Stimulated activated naive B cell treated with anti-CD40 and anti-IgM and Interleukin-4, amounts not matched to agents 10 μg/mL and 1 μg/mL and 100 μg/mL, for 72 hours (primary cell): Measurements from ENCODE around the gene RPS6KA1.
A peak's percentile ranks its signal among the peaks of the same experiment; 100 is the strongest.

Experiments used
- ATAC-seq, 2 donors: fragments of 150-1000 bp; cut with Tn5 transposase; replicated peaks; 2 replicates each; pipeline ENCODE4 v1.10.0; 2021; ENCODE audit warnings: moderate library complexity in 1 of 2
- DNase-seq: peaks from one replicate; pipeline ENCODE4 v3.0.0; 2021
- H3K27ac Mint-ChIP-seq: one replicate; pipeline ENCODE4 v1.8.0; 2022; ENCODE audit warnings: mild to moderate bottlenecking, mixed read lengths
- H3K27me3 Mint-ChIP-seq, 2 donors: one replicate each; pipeline ENCODE4 v1.8.0; 2022; ENCODE audit warnings: mixed read lengths in 2 of 2
- H3K36me3 Mint-ChIP-seq, 2 donors: one replicate each; pipeline ENCODE4 v1.8.0; 2022; ENCODE audit warnings: mixed read lengths in 2 of 2, mild to moderate bottlenecking in 1 of 2
- H3K4me1 Mint-ChIP-seq, 2 donors: one replicate each; pipeline ENCODE4 v1.8.0; 2022; ENCODE audit warnings: mixed read lengths in 2 of 2, mild to moderate bottlenecking in 1 of 2
- H3K4me3 Mint-ChIP-seq, 2 donors: one replicate each; pipeline ENCODE4 v1.8.0; 2022; ENCODE audit warnings: mild to moderate bottlenecking in 2 of 2, mixed read lengths in 2 of 2, moderate library complexity in 1 of 2
- H3K9me3 Mint-ChIP-seq, 2 donors: one replicate each; pipeline ENCODE4 v1.8.0; 2022; ENCODE audit warnings: mixed read lengths in 2 of 2, mild to moderate bottlenecking in 1 of 2

The RPS6KA1 gene

DNA sequence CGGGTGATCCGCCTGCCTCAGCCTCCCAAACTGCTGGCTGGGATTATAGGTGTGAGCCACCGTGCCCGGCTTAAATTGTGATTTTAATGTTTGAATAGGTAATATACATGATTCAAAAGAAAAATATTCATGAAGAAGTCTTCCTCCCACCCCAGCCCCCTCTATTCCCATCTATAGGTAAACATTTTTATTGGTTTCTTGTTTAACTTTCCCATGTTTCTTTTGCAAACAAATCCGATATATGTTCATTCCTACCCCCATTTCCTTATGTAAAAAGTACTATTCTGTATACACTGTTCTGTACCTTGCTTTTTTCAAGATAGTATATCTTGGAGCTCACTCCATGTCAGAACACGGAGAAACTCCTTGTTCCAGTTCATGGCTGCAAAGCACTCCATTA is 23.2 kb downstream of the RPS6KA1 start:
- H3K27ac Mint-ChIP-seq, result no peak overlapping the region
- no peak for ATAC-seq
- peaks cover 44 to 50% of the 10 kb centered on the region in 2 donors for H3K36me3 Mint-ChIP-seq
- H3K27me3 Mint-ChIP-seq, result no peaks in the 10 kb centered on the region
- H3K4me1 Mint-ChIP-seq, result peaks cover 18 to 53% of the 10 kb centered on the region in 2 donors
- H3K4me3 Mint-ChIP-seq, result no peak overlapping the region
- no peaks in the 10 kb centered on the region for H3K9me3 Mint-ChIP-seq
- no peak for DNase-seq

GRCh38 chr1:26553942-26554682 is 24.6 kb downstream of the RPS6KA1 start:
- DNase-seq (no peak), ATAC-seq (no peak)
- H3K27ac Mint-ChIP-seq, result peak overlapping the region; percentile 65
- no peaks in the 10 kb centered on the region for H3K9me3 Mint-ChIP-seq
- H3K4me1 Mint-ChIP-seq, result peaks cover 17 to 52% of the 10 kb centered on the region in 2 donors
- no peak overlapping the region for H3K4me3 Mint-ChIP-seq
- H3K27me3 Mint-ChIP-seq, result no peaks in the 10 kb centered on the region
- H3K36me3 Mint-ChIP-seq, result peaks cover 46 to 51% of the 10 kb centered on the region in 2 donors

DNA sequence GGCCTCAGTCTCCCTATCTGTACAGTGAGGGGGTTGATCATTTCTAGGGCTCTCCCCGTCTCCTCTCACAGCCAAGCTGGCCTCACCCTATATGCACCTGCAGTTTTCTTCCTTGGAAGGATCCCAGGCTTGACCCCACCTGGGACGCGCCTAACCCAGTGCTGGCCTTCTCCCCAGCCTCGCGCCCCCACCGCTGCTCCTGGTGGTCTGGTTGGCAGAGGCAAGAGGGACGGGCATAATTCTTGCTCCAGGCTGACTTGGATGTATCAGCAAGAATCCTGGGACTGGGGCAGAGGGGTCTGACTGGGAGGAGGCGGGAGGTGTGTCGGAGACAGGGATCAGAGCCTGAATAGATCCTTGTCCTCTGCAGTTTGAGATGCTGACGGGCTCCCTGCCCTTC is 25.2 kb downstream of the RPS6KA1 start:
- Mint-ChIP-seq H3K27ac (peak overlapping the region; percentile 67), H3K9me3 (no peaks in the 10 kb centered on the region), H3K27me3 (no peaks in the 10 kb centered on the region), H3K36me3 (peaks cover 46 to 52% of the 10 kb centered on the region in 2 donors), H3K4me1 (peaks cover 17 to 52% of the 10 kb centered on the region in 2 donors), H3K4me3 (no peak overlapping the region)
- no peak for DNase-seq
- ATAC-seq, result no peak

- Mint-ChIP-seq H3K9me3 (no peaks in the 10 kb centered on the region), H3K36me3 (peaks cover 49 to 57% of the 10 kb centered on the region in 2 donors), H3K27me3 (no peaks in the 10 kb centered on the region), H3K4me3 (no peak overlapping the region), H3K27ac (peak overlapping the region; percentile 62), H3K4me1 (peaks cover 19 to 56% of the 10 kb centered on the region in 2 donors)
- ATAC-seq (peak; percentile 41 to 58), DNase-seq (no peak)
Observed at GRCh38 chr1:26555550-26555981, 26.0 kb downstream of the RPS6KA1 start.

GRCh38 chr1:26556111-26556510 is 26.6 kb downstream of the RPS6KA1 start:
- ATAC-seq (no peak), DNase-seq (no peak)
- H3K9me3 Mint-ChIP-seq, result no peaks in the 10 kb centered on the region
- H3K27me3 Mint-ChIP-seq, result no peaks in the 10 kb centered on the region
- peaks cover 53 to 58% of the 10 kb centered on the region in 2 donors for H3K36me3 Mint-ChIP-seq
- H3K4me3 Mint-ChIP-seq, result no peak overlapping the region
- peak overlapping the region; percentile 86 for H3K27ac Mint-ChIP-seq
- H3K4me1 Mint-ChIP-seq, result peaks cover 19 to 54% of the 10 kb centered on the region in 2 donors

DNA sequence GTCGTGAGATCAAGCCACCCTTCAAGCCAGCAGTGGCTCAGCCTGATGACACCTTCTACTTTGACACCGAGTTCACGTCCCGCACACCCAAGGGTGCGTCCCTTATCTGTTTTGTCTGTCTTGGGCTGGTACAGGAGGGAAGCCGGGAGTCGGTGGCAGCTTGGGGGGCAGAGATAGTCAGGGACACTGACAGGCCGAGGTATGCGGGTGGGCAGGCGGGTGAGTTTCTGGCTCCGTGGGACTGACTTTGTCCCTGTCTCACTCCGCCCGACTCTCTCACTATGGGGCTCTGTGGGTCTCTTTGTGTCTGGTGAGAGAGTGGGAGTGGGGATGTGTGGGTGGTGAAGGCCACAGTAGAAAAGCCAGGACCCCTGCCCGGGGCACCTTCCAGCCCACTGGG is 27.4 kb downstream of the RPS6KA1 start:
- H3K4me3 Mint-ChIP-seq, result no peak overlapping the region
- ATAC-seq (no peak), DNase-seq (no peak)
- peaks cover 19 to 54% of the 10 kb centered on the region in 2 donors for H3K4me1 Mint-ChIP-seq
- H3K9me3 Mint-ChIP-seq, result no peaks in the 10 kb centered on the region
- peaks cover 54 to 59% of the 10 kb centered on the region in 2 donors for H3K36me3 Mint-ChIP-seq
- no peaks in the 10 kb centered on the region for H3K27me3 Mint-ChIP-seq
- H3K27ac Mint-ChIP-seq, result peak overlapping the region; percentile 86

DNA sequence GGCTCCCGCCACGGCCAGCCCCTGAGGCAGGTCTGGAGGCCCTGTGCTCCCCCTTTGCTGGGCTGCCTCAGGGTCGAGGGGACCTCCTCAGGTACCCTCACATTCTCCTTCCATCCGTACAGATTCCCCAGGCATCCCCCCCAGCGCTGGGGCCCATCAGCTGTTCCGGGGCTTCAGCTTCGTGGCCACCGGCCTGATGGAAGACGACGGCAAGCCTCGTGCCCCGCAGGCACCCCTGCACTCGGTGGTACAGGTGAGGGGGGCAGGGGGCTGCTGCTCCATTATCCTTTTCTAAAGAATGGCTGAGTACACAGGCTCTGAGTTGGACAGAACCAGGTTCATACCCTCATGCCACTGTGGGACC is 29.1 kb downstream of the RPS6KA1 start:
- ATAC-seq (no peak), DNase-seq (no peak)
- H3K9me3 Mint-ChIP-seq, result no peaks in the 10 kb centered on the region
- H3K27me3 Mint-ChIP-seq, result no peaks in the 10 kb centered on the region
- peaks cover 61 to 69% of the 10 kb centered on the region in 2 donors for H3K36me3 Mint-ChIP-seq
- H3K27ac Mint-ChIP-seq, result peak overlapping the region; percentile 79
- H3K4me3 Mint-ChIP-seq, result no peak overlapping the region
- peaks cover 19 to 54% of the 10 kb centered on the region in 2 donors for H3K4me1 Mint-ChIP-seq

DNA sequence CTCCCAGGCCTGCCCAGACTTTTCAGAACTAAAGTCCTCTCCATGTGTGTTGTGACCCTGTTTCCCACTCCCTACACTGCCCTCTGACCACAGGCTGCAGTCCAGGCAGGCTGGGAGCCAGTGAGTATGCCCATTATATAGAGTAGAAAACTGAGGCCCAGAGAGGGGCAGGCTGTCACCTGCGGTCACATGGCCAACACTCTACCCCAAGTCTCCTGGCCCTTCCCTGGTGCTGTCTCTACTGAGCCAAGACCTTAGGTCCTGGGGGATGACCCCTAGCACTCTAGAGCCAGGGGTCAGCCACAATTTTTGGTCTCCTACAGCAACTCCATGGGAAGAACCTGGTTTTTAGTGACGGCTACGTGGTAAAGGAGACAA is 30.8 kb downstream of the RPS6KA1 start:
- Mint-ChIP-seq H3K27ac (peak overlapping the region; percentile 59), H3K4me3 (no peak overlapping the region), H3K9me3 (no peaks in the 10 kb centered on the region), H3K4me1 (peaks cover 19 to 53% of the 10 kb centered on the region in 2 donors), H3K36me3 (peaks cover 63 to 69% of the 10 kb centered on the region in 2 donors), H3K27me3 (no peaks in the 10 kb centered on the region)
- ATAC-seq (no peak), DNase-seq (no peak)

GRCh38 chr1:26570287-26570686 is 40.7 kb downstream of the RPS6KA1 start:
- no peaks in the 10 kb centered on the region for H3K9me3 Mint-ChIP-seq
- no peak overlapping the region for H3K4me3 Mint-ChIP-seq
- H3K27ac Mint-ChIP-seq, result peak overlapping the region; percentile 37
- H3K27me3 Mint-ChIP-seq, result no peaks in the 10 kb centered on the region
- peaks cover 25 to 28% of the 10 kb centered on the region in 2 donors for H3K4me1 Mint-ChIP-seq
- DNase-seq, result no peak
- H3K36me3 Mint-ChIP-seq, result peaks cover 59 to 72% of the 10 kb centered on the region in 2 donors
- no peak for ATAC-seq

- DNase-seq (no peak), ATAC-seq (no peak)
- Mint-ChIP-seq H3K27ac (peak overlapping the region; percentile 81), H3K36me3 (peaks cover 70 to 74% of the 10 kb centered on the region in 2 donors), H3K4me3 (no peak overlapping the region), H3K9me3 (no peaks in the 10 kb centered on the region), H3K4me1 (peaks cover 28 to 36% of the 10 kb centered on the region in 2 donors), H3K27me3 (no peaks in the 10 kb centered on the region)
Observed at GRCh38 chr1:26571381-26571780, 41.8 kb downstream of the RPS6KA1 start.

- ATAC-seq (no peak), DNase-seq (no peak)
- Mint-ChIP-seq H3K27me3 (no peaks in the 10 kb centered on the region), H3K9me3 (no peaks in the 10 kb centered on the region), H3K4me1 (peaks cover 35 to 52% of the 10 kb centered on the region in 2 donors), H3K4me3 (no peak overlapping the region), H3K36me3 (peaks cover 55 to 68% of the 10 kb centered on the region in 2 donors), H3K27ac (peak overlapping the region; percentile 71)
Observed at GRCh38 chr1:26574018-26574417, 44.5 kb downstream of the RPS6KA1 start.

GRCh38 chr1:26574719-26575251 is 45.2 kb downstream of the RPS6KA1 start:
- Mint-ChIP-seq H3K4me1 (peaks cover 35 to 52% of the 10 kb centered on the region in 2 donors), H3K36me3 (peaks cover 48 to 61% of the 10 kb centered on the region in 2 donors), H3K27me3 (no peaks in the 10 kb centered on the region), H3K4me3 (no peak overlapping the region), H3K27ac (peak overlapping the region; percentile 32), H3K9me3 (no peaks in the 10 kb centered on the region)
- DNase-seq, result no peak
- ATAC-seq, result peak; percentile 46 to 60

- peak overlapping the region in 1 of 2 donors; percentile 3 for H3K4me3 Mint-ChIP-seq
- no peak for ATAC-seq
- peak overlapping the region; percentile 84 for H3K27ac Mint-ChIP-seq
- no peaks in the 10 kb centered on the region for H3K9me3 Mint-ChIP-seq
- H3K36me3 Mint-ChIP-seq, result peaks cover 45 to 56% of the 10 kb centered on the region in 2 donors
- DNase-seq, result no peak
- peaks cover 36 to 52% of the 10 kb centered on the region in 2 donors for H3K4me1 Mint-ChIP-seq
- no peaks in the 10 kb centered on the region for H3K27me3 Mint-ChIP-seq
Observed at GRCh38 chr1:26575348-26575747, 45.8 kb downstream of the RPS6KA1 start.

DNA sequence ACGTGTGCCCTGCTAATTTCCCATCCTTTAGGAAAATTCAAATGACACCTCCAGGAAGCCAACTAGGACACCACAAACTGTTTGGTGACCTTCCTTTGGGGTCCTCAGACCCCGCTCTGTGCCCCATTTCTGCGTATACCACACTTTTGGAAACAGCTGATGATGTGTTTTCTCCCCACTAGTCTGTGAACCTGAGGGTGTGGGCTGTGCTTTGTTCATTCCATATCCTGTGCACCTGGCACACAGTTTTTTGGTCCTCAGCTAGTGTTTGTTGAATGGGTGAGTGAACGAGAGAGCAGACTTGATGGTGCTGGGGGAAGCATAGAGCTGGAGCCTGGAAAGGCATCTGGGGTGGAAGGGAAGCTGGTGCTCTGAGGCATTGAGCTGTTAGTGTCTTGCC is 48.6 kb downstream of the RPS6KA1 start:
- no peak for ATAC-seq
- Mint-ChIP-seq H3K9me3 (no peaks in the 10 kb centered on the region), H3K4me3 (no peak overlapping the region), H3K4me1 (peaks cover 50 to 69% of the 10 kb centered on the region in 2 donors), H3K36me3 (peaks cover 25 to 38% of the 10 kb centered on the region in 2 donors), H3K27ac (peak overlapping the region; percentile 60), H3K27me3 (no peaks in the 10 kb centered on the region)
- no peak for DNase-seq

GRCh38 chr1:26579681-26580111 is 50.1 kb downstream of the RPS6KA1 start:
- Mint-ChIP-seq H3K27me3 (no peaks in the 10 kb centered on the region), H3K9me3 (no peaks in the 10 kb centered on the region), H3K4me1 (peaks cover 51 to 72% of the 10 kb centered on the region in 2 donors), H3K4me3 (no peak overlapping the region), H3K36me3 (peaks cover 17 to 27% of the 10 kb centered on the region in 2 donors), H3K27ac (peak overlapping the region; percentile 83)
- no peak for ATAC-seq
- DNase-seq, result no peak
